ENCODE results near the gene NFKBIL1.

DNA sequence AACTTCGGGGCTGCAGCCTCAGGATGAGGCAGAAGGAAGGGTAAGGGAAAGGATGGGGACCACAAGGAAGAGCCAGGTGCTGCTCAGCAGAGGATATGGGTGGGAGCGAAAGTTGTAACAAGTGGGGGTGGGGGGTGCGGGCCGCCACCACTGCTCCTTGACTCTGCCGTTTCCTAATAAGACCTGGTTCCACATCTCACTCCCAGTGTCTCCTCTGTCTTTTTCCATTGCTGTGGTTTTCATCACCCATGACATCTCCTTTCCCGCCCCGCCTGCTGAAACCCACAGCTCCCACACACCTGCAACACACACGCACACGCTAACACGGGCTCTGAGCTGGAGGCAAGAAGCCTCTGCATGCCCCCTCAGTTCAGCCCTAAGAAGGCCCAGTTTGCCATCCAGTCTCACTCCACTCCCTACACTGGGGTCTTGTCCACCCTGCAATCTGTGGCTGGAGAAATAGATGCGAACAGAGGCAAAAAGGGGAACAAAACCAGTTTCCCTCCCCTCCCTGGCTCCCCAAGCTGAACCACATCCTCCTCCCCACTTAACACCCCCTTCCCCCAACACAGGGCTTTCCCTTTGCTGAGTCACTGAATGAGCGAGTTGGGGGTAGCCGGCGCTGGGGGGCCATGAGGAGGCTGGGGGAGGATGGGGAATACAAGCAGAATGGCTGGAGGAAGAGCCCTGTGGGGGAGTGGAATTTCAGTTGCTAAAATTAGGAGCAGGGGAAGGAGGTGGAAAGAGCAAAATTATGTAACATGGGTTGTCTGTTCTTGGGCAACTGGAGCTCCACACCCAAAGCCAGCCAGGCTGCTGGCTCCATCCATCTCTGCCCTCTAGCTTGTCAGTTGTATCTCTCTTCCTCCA, 11.5 kb downstream of the NFKBIL1 start:
- TF ChIP-seq NFIC (IDR thresholded peaks at IDR 0.05; ENCODE audit: borderline replicate concordance) = no peak
- no peak for TF ChIP-seq EP300 (IDR thresholded peaks at IDR 0.05; ENCODE audit: borderline replicate concordance in 1 of 2, low read depth in 1 of 2, low read length in 1 of 2)
- no peak for TF ChIP-seq MXI1 (IDR thresholded peaks at IDR 0.05; ENCODE audit: low read depth, low read length)
- no peak for TF ChIP-seq RAD21 (IDR thresholded peaks at IDR 0.05; ENCODE audit: low read length)
- TF ChIP-seq JUND (IDR thresholded peaks at IDR 0.05) = no peak
- TF ChIP-seq, protein P1, sequence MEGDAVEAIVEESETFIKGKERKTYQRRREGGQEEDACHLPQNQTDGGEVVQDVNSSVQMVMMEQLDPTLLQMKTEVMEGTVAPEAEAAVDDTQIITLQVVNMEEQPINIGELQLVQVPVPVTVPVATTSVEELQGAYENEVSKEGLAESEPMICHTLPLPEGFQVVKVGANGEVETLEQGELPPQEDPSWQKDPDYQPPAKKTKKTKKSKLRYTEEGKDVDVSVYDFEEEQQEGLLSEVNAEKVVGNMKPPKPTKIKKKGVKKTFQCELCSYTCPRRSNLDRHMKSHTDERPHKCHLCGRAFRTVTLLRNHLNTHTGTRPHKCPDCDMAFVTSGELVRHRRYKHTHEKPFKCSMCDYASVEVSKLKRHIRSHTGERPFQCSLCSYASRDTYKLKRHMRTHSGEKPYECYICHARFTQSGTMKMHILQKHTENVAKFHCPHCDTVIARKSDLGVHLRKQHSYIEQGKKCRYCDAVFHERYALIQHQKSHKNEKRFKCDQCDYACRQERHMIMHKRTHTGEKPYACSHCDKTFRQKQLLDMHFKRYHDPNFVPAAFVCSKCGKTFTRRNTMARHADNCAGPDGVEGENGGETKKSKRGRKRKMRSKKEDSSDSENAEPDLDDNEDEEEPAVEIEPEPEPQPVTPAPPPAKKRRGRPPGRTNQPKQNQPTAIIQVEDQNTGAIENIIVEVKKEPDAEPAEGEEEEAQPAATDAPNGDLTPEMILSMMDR (IDR thresholded peaks at IDR 0.05) = no peak
- TF ChIP-seq, protein P2, sequence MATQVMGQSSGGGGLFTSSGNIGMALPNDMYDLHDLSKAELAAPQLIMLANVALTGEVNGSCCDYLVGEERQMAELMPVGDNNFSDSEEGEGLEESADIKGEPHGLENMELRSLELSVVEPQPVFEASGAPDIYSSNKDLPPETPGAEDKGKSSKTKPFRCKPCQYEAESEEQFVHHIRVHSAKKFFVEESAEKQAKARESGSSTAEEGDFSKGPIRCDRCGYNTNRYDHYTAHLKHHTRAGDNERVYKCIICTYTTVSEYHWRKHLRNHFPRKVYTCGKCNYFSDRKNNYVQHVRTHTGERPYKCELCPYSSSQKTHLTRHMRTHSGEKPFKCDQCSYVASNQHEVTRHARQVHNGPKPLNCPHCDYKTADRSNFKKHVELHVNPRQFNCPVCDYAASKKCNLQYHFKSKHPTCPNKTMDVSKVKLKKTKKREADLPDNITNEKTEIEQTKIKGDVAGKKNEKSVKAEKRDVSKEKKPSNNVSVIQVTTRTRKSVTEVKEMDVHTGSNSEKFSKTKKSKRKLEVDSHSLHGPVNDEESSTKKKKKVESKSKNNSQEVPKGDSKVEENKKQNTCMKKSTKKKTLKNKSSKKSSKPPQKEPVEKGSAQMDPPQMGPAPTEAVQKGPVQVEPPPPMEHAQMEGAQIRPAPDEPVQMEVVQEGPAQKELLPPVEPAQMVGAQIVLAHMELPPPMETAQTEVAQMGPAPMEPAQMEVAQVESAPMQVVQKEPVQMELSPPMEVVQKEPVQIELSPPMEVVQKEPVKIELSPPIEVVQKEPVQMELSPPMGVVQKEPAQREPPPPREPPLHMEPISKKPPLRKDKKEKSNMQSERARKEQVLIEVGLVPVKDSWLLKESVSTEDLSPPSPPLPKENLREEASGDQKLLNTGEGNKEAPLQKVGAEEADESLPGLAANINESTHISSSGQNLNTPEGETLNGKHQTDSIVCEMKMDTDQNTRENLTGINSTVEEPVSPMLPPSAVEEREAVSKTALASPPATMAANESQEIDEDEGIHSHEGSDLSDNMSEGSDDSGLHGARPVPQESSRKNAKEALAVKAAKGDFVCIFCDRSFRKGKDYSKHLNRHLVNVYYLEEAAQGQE (IDR thresholded peaks at IDR 0.05; ENCODE audit: low read depth, low read length) = no peak
- TF ChIP-seq, protein P3, sequence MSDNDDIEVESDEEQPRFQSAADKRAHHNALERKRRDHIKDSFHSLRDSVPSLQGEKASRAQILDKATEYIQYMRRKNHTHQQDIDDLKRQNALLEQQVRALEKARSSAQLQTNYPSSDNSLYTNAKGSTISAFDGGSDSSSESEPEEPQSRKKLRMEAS (IDR thresholded peaks at IDR 0.05; ENCODE audit: low read depth) = no peak
- no peak for TF ChIP-seq RCOR1 (IDR thresholded peaks at IDR 0.05; ENCODE audit: low read length)
